OCI-LY7 (cell line): ENCODE results near the gene FARP2. TPM values are rescaled to one million over a fixed set of nuclear protein-coding genes. Genes with fewer than 3 reads are reported as not detected.

ENCODE experiments used
- BruUV-seq: library from RNA; stranded (reverse); fragments of 400-500 nt; replicated peaks from 2 replicates; lab custom pipeline; 2021; lab: Mats Ljungman, UMichigan
- CTCF ChIA-PET: fragments of 300-600 bp; sonication (Branson Sonifier 250); formaldehyde crosslinking; loops from one replicate; lab custom pipeline; 2022; ENCODE audit warnings: antibody characterized with exemption; ENCODE audit not compliant: unreplicated experiment; lab: Charles Lee
- POLR2A ChIA-PET: fragments of 300-600 bp; sonication (Branson Sonifier 250); formaldehyde crosslinking; loops from one replicate; lab custom pipeline; 2022; ENCODE audit warnings: antibody characterized with exemption; lab: Charles Lee
- DNase-seq: peaks from one replicate; pipeline ENCODE4 v3.0.0-alpha.2; 2015; ENCODE audit warnings: low spot score
- H2AFZ ChIP-seq: fragments of 200-600 bp; sonication (generic), shearing (Covaris generic); 2 replicates; pipeline ENCODE4 v1.6.1; 2014; ENCODE audit warnings: mild to moderate bottlenecking, antibody characterized with exemption, low read length, moderate library complexity
- H3K27ac ChIP-seq: fragments of 200-600 bp; sonication (generic); 2 replicates; pipeline ENCODE4 v1.5.1; 2014; ENCODE audit warnings: mixed run types, low read depth, mild to moderate bottlenecking, moderate library complexity, low read length, inconsistent platforms; ENCODE audit not compliant: poor library complexity, severe bottlenecking
- H3K36me3 ChIP-seq: fragments of 200-600 bp; sonication (generic); 2 replicates; pipeline ENCODE4 v1.6.1; 2014; ENCODE audit warnings: mild to moderate bottlenecking, antibody characterized with exemption, low read length, moderate library complexity, mixed read lengths; ENCODE audit not compliant: insufficient read depth
- H3K4me1 ChIP-seq: fragments of 200-600 bp; sonication (generic); 2 replicates; pipeline ENCODE4 v1.5.1; 2014; ENCODE audit warnings: mild to moderate bottlenecking, low read length; ENCODE audit not compliant: insufficient read depth, poor library complexity, severe bottlenecking
- H3K4me2 ChIP-seq: fragments of 200-600 bp; sonication (generic); 2 replicates; pipeline ENCODE4 v1.6.1; 2014; ENCODE audit warnings: mild to moderate bottlenecking, low read length
- H3K4me3 ChIP-seq: fragments of 200-600 bp; sonication (generic); 2 replicates; pipeline ENCODE4 v1.5.1; 2014; ENCODE audit warnings: mild to moderate bottlenecking, low read depth, low read length; ENCODE audit not compliant: poor library complexity, severe bottlenecking
- H3K79me2 ChIP-seq: fragments of 200-600 bp; sonication (generic); 2 replicates; pipeline ENCODE4 v1.6.1; 2016; ENCODE audit warnings: low read depth, mild to moderate bottlenecking, low read length, moderate library complexity, mixed read lengths; ENCODE audit not compliant: insufficient read depth
- H3K9me2 ChIP-seq: fragments of 200-600 bp; sonication (generic); 2 replicates; pipeline ENCODE4 v1.6.1; 2016; ENCODE audit warnings: mild to moderate bottlenecking, low read length, mixed read lengths; ENCODE audit not compliant: insufficient read depth
- H3K9me3 ChIP-seq: fragments of 200-600 bp; sonication (generic); 2 replicates; pipeline ENCODE4 v1.6.1; 2014; ENCODE audit warnings: mild to moderate bottlenecking, mixed run types, low read length, mixed read lengths
- H4K20me1 ChIP-seq: fragments of 200-600 bp; sonication (generic); 2 replicates; pipeline ENCODE4 v1.6.1; 2014; ENCODE audit warnings: mild to moderate bottlenecking, antibody characterized with exemption, low read length, moderate library complexity, mixed read lengths; ENCODE audit not compliant: insufficient read depth
- EZH2phosphoT487 ChIP-seq: fragments of 200-600 bp; sonication (generic); IDR thresholded peaks from 2 replicates; pipeline ENCODE4 v1.6.1; 2018; ENCODE audit warnings: low read depth, borderline replicate concordance, mild to moderate bottlenecking, mixed run types, antibody characterized with exemption, low read length, moderate library complexity, mixed read lengths
- intact Hi-C: fragments of 100-400 bp; cut with micrococcal nuclease; formaldehyde crosslinking; loops from one replicate; pipeline ENCODE4 v1.10.0; 2022; ENCODE audit not compliant: unreplicated experiment
- total RNA-seq, 2 experiments: library from RNA; depleted of rRNA in 1 of 2; stranded (reverse); fragments of >200 nt in 1 of 2; shearing (Covaris generic) in 1 of 2; gene quantifications; 2 replicates each; pipeline ENCODE4 v1.2.3, GENCODE V29; 2014 to 2022
- TF ChIP-seq, protein P1 (sequence below): fragments of 200-600 bp; sonication (generic); conservative IDR thresholded peaks from 2 replicates; pipeline ENCODE4 v1.5.1; 2014; ENCODE audit warnings: mild to moderate bottlenecking, antibody characterized with exemption, low read length, moderate library complexity, mixed read lengths

The FARP2 gene
- total RNA-seq, 2 experiments from 2014 or later = 33.6 to 52.7 TPM

DNA sequence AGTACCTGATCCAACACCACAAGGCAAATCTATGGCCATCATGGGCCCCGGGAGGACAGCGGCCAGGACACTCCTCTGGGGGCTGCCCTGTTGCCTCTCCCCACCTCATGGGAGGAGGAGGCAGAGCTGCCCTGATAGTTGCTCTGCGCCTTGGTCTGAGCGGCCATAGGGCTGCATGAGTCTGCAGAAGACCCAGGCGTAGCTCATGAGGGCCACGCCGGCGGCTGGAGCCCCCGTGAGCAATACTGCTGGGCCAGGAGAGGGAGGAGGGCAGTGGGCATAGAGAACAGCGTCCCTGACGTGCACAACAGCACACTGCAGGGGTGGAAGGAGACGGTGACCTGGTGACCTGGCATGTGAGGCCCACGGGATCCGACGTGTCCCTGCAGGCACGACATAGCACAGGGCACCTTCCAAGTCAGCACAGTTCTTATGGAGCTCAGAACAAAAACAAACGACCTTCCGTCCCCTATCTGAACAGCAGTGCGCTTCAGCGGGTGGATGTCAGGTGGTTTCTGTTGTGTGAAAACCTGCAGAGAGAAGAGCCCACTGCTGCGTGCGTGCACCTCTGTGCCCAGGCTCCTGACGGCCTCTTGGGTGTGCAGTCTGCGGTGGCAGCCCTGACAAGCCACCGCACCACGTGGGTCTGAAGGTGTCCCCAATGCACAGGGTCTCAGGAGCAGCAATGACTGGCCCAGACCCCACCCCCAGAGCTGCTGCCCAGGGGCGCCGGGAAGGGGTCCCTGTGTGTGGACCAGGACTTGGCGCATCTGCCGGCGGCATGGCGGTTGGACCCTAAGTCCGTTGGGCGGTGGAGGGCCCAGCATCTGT is 139.3 kb downstream of the FARP2 start:
- H3K4me3 ChIP-seq = no peak overlapping the region
- no peak overlapping the region for H3K27ac ChIP-seq
- H3K9me3 ChIP-seq = no peaks in the 10 kb centered on the region
- ChIA-PET POLR2A (no interaction called here), CTCF (no interaction called here)
- no peak overlapping the region for H2AFZ ChIP-seq
- H3K4me1 ChIP-seq = no peaks in the 10 kb centered on the region
- H4K20me1 ChIP-seq = no peaks in the 10 kb centered on the region
- H3K4me2 ChIP-seq = no peak overlapping the region
- intact Hi-C loops = no loop called here
- no peak for DNase-seq
- H3K36me3 ChIP-seq = peaks cover 25% of the 10 kb centered on the region
- TF ChIP-seq, protein P1, sequence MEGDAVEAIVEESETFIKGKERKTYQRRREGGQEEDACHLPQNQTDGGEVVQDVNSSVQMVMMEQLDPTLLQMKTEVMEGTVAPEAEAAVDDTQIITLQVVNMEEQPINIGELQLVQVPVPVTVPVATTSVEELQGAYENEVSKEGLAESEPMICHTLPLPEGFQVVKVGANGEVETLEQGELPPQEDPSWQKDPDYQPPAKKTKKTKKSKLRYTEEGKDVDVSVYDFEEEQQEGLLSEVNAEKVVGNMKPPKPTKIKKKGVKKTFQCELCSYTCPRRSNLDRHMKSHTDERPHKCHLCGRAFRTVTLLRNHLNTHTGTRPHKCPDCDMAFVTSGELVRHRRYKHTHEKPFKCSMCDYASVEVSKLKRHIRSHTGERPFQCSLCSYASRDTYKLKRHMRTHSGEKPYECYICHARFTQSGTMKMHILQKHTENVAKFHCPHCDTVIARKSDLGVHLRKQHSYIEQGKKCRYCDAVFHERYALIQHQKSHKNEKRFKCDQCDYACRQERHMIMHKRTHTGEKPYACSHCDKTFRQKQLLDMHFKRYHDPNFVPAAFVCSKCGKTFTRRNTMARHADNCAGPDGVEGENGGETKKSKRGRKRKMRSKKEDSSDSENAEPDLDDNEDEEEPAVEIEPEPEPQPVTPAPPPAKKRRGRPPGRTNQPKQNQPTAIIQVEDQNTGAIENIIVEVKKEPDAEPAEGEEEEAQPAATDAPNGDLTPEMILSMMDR = no peak
- no peak for TF ChIP-seq EZH2phosphoT487
- no TSS peak for BruUV-seq
- H3K9me2 ChIP-seq = no peaks in the 10 kb centered on the region
- no peaks in the 10 kb centered on the region for H3K79me2 ChIP-seq

DNA sequence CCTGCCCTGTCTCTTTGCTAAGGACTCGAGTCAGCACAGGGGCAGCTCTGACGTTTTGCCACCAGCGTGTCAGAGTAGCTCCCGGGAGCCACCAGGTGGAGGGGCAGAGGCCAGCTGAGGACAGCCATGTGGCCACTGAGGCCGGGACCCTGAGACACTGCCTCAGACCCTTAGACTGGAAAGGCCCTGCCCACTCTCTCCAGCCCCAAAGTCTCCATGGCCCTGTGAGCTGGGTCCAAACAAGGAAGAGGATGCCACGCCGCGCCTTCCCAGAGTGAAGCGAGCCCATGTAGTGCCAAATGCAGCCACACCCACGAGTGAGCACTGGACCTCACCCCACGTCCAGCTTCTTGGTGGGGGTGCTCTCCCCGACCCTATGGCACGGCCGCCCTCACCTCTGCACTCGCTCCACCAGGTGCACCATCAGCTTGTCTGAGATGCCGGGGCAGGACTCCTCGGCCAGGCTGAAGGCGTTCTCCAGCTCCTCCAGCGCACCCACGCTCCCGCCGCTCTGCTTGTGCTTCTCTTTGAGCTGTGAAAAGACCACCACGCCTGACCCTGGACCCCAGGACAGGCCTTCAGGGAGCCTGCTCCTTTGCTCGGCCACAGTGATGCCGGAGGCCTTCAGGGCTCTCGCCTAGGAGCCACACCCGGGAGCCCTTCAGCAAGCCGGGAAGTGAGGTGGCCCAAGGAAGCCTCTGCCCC is 140.1 kb downstream of the FARP2 start:
- Histone ChIP-seq H3K9me2 (no peaks in the 10 kb centered on the region), H4K20me1 (no peaks in the 10 kb centered on the region), H3K4me3 (no peak overlapping the region), H3K36me3 (peaks cover 32% of the 10 kb centered on the region), H3K79me2 (no peaks in the 10 kb centered on the region), H3K4me1 (no peaks in the 10 kb centered on the region), H2AFZ (no peak overlapping the region), H3K4me2 (no peak overlapping the region), H3K27ac (no peak overlapping the region), H3K9me3 (no peaks in the 10 kb centered on the region)
- no peak for TF ChIP-seq EZH2phosphoT487
- TF ChIP-seq, protein P1 = no peak
- ChIA-PET CTCF (no interaction called here), POLR2A (no interaction called here)
- no TSS peak for BruUV-seq
- intact Hi-C loops = no loop called here
- no peak for DNase-seq
